ENCODE results near the gene NDRG3.

Gene NDRG3

DNA sequence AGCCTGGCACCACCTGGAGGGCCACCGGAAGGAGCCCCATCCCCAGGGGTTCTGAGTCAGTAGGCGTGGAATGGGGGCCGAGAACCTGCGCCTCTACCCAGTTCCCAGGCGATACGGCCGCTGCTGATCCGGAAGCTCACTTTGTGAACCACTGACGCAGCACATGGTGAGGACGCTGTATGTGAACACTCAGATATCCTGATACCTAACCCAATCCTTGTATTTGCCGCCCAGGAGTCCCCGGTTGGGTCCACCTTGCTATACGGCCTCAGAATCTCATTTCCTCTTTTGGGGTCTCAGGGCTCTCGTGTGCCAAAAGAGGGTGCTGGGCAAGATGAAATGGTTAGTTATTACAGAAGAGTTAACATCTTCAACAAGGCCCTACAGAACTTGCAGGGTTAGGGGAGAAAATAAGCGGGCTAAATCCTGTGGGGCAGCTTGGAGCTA, 140.9 kb downstream of the NDRG3 start:
- no peak for DNase-seq
